Parathyroid adenoma (tissue), 2 donors: ENCODE measurements around the gene NAV3.
A peak's percentile ranks its signal among the peaks of the same experiment; 100 is the strongest.

Experiments
- H2AFZ ChIP-seq: fragments of 300-600 bp; sonication (generic); one replicate; pipeline ENCODE4 v1.7.0; 2017; ENCODE audit warnings: antibody characterized with exemption, mild to moderate bottlenecking
- H3K27ac ChIP-seq: fragments of 300-600 bp; sonication (generic); one replicate; pipeline ENCODE4 v1.7.0; 2017
- H3K27me3 ChIP-seq: fragments of 300-600 bp; sonication (generic); one replicate; pipeline ENCODE4 v1.7.0; 2017; ENCODE audit warnings: low read length; ENCODE audit not compliant: control insufficient read depth, insufficient read depth
- H3K36me3 ChIP-seq: fragments of 300-600 bp; sonication (generic); one replicate; pipeline ENCODE4 v1.7.0; 2017; ENCODE audit warnings: low read length; ENCODE audit not compliant: control insufficient read depth, insufficient read depth
- H3K4me1 ChIP-seq: fragments of 300-600 bp; sonication (generic); one replicate; pipeline ENCODE4 v1.7.0; 2017; ENCODE audit warnings: control low read depth
- H3K4me2 ChIP-seq: fragments of 300-600 bp; sonication (generic); one replicate; pipeline ENCODE4 v1.7.0; 2017; ENCODE audit warnings: low read length
- H3K4me3 ChIP-seq: fragments of 300-600 bp; sonication (generic); one replicate; pipeline ENCODE4 v1.7.0; 2017; ENCODE audit warnings: low read depth, low read length
- H3K79me2 ChIP-seq: fragments of 300-600 bp; sonication (generic); one replicate; pipeline ENCODE4 v1.7.0; 2017; ENCODE audit warnings: control low read depth
- H3K9ac ChIP-seq: fragments of 300-600 bp; sonication (generic); one replicate; pipeline ENCODE4 v1.7.0; 2017; ENCODE audit warnings: mild to moderate bottlenecking
- H3K9me3 ChIP-seq: fragments of 300-600 bp; sonication (generic); one replicate; pipeline ENCODE4 v1.7.0; 2017; ENCODE audit warnings: low read length; ENCODE audit not compliant: control insufficient read depth
- TF ChIP-seq, protein P1 (sequence below): fragments of 300-600 bp; sonication (generic); IDR thresholded peaks from one replicate; pipeline ENCODE4 v1.7.0; 2017; ENCODE audit warnings: antibody characterized with exemption, mild to moderate bottlenecking
- donor health status: primary hyperparathyroidism.

NAV3 gene

GRCh38 chr12:77957062-77957461 is 126.4 kb downstream of the NAV3 start:
- TF ChIP-seq, protein P1, sequence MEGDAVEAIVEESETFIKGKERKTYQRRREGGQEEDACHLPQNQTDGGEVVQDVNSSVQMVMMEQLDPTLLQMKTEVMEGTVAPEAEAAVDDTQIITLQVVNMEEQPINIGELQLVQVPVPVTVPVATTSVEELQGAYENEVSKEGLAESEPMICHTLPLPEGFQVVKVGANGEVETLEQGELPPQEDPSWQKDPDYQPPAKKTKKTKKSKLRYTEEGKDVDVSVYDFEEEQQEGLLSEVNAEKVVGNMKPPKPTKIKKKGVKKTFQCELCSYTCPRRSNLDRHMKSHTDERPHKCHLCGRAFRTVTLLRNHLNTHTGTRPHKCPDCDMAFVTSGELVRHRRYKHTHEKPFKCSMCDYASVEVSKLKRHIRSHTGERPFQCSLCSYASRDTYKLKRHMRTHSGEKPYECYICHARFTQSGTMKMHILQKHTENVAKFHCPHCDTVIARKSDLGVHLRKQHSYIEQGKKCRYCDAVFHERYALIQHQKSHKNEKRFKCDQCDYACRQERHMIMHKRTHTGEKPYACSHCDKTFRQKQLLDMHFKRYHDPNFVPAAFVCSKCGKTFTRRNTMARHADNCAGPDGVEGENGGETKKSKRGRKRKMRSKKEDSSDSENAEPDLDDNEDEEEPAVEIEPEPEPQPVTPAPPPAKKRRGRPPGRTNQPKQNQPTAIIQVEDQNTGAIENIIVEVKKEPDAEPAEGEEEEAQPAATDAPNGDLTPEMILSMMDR, result no peak
- Histone ChIP-seq H3K4me1 (peaks cover 4% of the 10 kb centered on the region), H3K9ac (no peak overlapping the region), H3K4me2 (no peak overlapping the region), H3K27ac (peak overlapping the region; percentile 10), H2AFZ (peak overlapping the region; percentile 45), H3K79me2 (no peaks in the 10 kb centered on the region), H3K36me3 (no peaks in the 10 kb centered on the region), H3K9me3 (no peaks in the 10 kb centered on the region), H3K4me3 (no peak overlapping the region), H3K27me3 (no peaks in the 10 kb centered on the region)

DNA sequence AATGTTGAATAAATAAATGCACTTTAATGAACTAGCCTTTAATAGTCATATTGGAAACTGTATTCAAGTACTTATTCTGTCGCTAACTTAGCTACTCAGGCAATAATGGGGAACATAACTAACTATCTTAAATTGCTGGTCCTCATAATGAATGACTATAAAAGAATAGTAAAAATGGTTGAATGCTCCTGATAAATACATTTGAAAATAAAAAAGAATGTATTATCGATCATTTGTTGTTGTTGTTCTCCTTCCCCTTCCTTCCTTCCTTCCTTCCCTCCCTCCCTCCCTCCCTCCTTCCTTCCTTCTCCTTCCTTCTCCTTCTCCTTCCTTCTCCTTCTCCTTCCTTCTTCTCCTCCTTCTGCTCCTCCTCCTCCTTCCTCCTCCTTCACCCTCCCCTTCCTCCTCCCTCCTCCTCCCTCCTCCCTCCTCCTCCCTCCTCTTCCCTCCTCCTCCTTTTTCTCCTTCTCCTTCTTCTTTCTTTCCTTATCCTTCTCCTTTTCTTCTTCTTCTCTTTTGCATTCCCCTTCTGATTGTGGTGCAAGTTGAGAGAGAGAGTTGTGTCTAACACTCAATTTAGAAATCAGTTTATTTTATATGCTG is 133.0 kb downstream of the NAV3 start:
- no peak overlapping the region for H3K9ac ChIP-seq
- H3K36me3 ChIP-seq, result no peaks in the 10 kb centered on the region
- H2AFZ ChIP-seq, result no peak overlapping the region
- no peak overlapping the region for H3K4me2 ChIP-seq
- H3K4me3 ChIP-seq, result no peak overlapping the region
- H3K79me2 ChIP-seq, result no peaks in the 10 kb centered on the region
- TF ChIP-seq, protein P1, result no peak
- no peak overlapping the region for H3K27ac ChIP-seq
- no peaks in the 10 kb centered on the region for H3K27me3 ChIP-seq
- no peaks in the 10 kb centered on the region for H3K9me3 ChIP-seq
- no peaks in the 10 kb centered on the region for H3K4me1 ChIP-seq

DNA sequence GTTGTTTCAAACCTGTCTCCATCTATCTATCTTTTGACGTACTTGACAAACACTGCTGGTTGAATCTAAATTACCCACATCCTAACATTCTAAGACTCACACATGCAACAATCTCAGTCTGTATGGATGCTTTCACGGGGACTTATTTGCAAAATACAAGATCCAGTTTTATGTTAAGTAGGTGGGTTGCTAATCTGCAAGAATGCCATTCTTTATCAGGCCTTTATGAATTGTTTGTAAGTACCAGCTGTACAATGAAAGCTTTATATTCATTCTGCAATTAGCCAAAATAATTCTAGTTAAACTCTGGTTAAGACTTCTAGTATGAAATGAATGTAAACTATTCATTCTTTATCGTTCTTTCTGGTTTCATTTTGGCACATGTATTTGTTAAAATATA is 135.1 kb downstream of the NAV3 start:
- TF ChIP-seq, protein P1, result no peak
- peak overlapping the region; percentile 13 for H3K9ac ChIP-seq
- H3K4me1 ChIP-seq, result no peaks in the 10 kb centered on the region
- H3K79me2 ChIP-seq, result no peaks in the 10 kb centered on the region
- H3K4me2 ChIP-seq, result no peak overlapping the region
- peak overlapping the region; percentile 46 for H3K27ac ChIP-seq
- no peaks in the 10 kb centered on the region for H3K36me3 ChIP-seq
- H2AFZ ChIP-seq, result peak overlapping the region; percentile 39
- no peaks in the 10 kb centered on the region for H3K9me3 ChIP-seq
- H3K4me3 ChIP-seq, result no peak overlapping the region
- no peaks in the 10 kb centered on the region for H3K27me3 ChIP-seq

- Histone ChIP-seq H3K4me3 (no peak overlapping the region), H3K4me2 (no peak overlapping the region), H2AFZ (peak overlapping the region; percentile 36), H3K79me2 (no peaks in the 10 kb centered on the region), H3K27ac (peak overlapping the region; percentile 55), H3K27me3 (no peaks in the 10 kb centered on the region), H3K9ac (no peak overlapping the region), H3K4me1 (no peaks in the 10 kb centered on the region), H3K36me3 (no peaks in the 10 kb centered on the region), H3K9me3 (no peaks in the 10 kb centered on the region)
- TF ChIP-seq, protein P1, result no peak
These were observed 137.3 kb downstream of the NAV3 start for GRCh38 chr12:77968021-77968420.

- peak overlapping the region; percentile 55 for H3K27ac ChIP-seq
- H3K4me3 ChIP-seq, result no peak overlapping the region
These were observed 137.9 kb downstream of the NAV3 start for GRCh38 chr12:77968571-77968970.

More at GRCh38 chr12:77968571-77968970, 137.9 kb downstream of the NAV3 start:
- H3K9me3 ChIP-seq, result no peaks in the 10 kb centered on the region
- no peaks in the 10 kb centered on the region for H3K36me3 ChIP-seq
- TF ChIP-seq, protein P1, result no peak
- H3K9ac ChIP-seq, result no peak overlapping the region
- no peaks in the 10 kb centered on the region for H3K79me2 ChIP-seq
- no peak overlapping the region for H3K4me2 ChIP-seq
- H3K27me3 ChIP-seq, result no peaks in the 10 kb centered on the region
- no peaks in the 10 kb centered on the region for H3K4me1 ChIP-seq
- peak overlapping the region; percentile 36 for H2AFZ ChIP-seq
